H1 (cell line): ENCODE measurements around the gene SKA1.

Experiments
- JUND ChIP-seq: IDR thresholded peaks from 2 replicates; pipeline ENCODE4 v1.6.1; 2011; ENCODE audit warnings: mild to moderate bottlenecking, improper control_type of control experiment, low read length
- TAF1 ChIP-seq: IDR thresholded peaks from 2 replicates; pipeline ENCODE4 v1.6.1; 2011; ENCODE audit warnings: mild to moderate bottlenecking, low read depth, low read length
- YY1 ChIP-seq: IDR thresholded peaks from 2 replicates; pipeline ENCODE4 v1.6.1; 2011; ENCODE audit warnings: low read depth, mild to moderate bottlenecking, low read length

GRCh38 chr18:50441501-50441900, 66.7 kb downstream of the SKA1 start:
- no peak for TF ChIP-seq YY1
- TF ChIP-seq TAF1: no peak
- TF ChIP-seq JUND: no peak
